Testis (tissue), 2 donors: ENCODE results near the gene PHF1.

Experiments
- POLR2A ChIP-seq: fragments of 450-650 bp; IDR thresholded peaks from one replicate; pipeline ENCODE4 v1.6.1; 2017; ENCODE audit warnings: antibody characterized with exemption, mild to moderate bottlenecking, moderate library complexity
- TF ChIP-seq, protein P1 (sequence below), 3 experiments: fragments of 450-650 bp in 2 of 3; fragments of 200-600 bp in 1 of 3; sonication (generic) in 1 of 3; IDR thresholded peaks; one replicate each; pipeline ENCODE4 v1.5.1; 2016 to 2019; ENCODE audit warnings: antibody characterized with exemption in 3 of 3, mild to moderate bottlenecking in 2 of 3, moderate library complexity in 1 of 3

DNA sequence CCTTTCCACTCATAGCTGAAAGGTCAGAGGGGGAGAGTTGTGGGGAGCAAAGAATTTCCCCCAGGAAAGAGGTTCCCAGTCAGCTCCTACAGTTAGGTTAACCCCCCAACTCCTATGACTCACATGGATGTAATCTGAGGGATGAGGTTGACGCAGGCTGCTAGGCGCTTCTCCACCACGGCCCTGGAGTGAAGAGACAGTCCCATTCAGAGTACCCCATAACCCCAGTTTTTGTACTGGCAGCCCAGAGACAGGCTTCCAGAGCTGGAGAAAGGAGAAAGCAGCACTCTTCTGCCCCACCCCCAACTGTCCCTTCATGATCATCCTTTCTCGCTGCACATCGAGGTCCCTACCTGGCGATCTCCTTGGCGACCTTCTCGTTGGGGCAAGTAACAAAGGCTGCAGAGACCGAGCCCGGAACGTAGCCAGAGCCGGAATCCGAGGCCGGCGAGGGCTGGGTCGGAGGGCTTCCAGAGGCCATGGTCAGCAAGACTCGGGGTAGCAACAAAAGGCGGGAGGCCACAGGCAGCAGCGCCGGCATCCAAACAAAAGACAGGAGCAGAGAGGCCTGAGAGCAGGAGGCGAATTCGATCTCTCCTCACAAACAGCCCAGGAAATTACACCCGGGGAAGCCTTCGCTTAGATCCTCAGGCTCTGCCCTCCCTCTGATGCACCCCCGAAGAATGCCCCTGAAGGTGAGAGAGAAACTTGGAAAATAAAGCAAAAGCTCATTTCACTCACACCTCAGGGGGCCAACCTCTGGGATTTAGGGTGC, 6.5 kb downstream of the PHF1 start:
- TF ChIP-seq, protein P1, sequence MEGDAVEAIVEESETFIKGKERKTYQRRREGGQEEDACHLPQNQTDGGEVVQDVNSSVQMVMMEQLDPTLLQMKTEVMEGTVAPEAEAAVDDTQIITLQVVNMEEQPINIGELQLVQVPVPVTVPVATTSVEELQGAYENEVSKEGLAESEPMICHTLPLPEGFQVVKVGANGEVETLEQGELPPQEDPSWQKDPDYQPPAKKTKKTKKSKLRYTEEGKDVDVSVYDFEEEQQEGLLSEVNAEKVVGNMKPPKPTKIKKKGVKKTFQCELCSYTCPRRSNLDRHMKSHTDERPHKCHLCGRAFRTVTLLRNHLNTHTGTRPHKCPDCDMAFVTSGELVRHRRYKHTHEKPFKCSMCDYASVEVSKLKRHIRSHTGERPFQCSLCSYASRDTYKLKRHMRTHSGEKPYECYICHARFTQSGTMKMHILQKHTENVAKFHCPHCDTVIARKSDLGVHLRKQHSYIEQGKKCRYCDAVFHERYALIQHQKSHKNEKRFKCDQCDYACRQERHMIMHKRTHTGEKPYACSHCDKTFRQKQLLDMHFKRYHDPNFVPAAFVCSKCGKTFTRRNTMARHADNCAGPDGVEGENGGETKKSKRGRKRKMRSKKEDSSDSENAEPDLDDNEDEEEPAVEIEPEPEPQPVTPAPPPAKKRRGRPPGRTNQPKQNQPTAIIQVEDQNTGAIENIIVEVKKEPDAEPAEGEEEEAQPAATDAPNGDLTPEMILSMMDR (IDR thresholded peaks at IDR 0.05): no peak
- TF ChIP-seq POLR2A: no peak
